IPS-15b (cell line): ENCODE data around the gene TCF7L2.

ENCODE experiments used
- H3K27me3 ChIP-seq: one replicate; pipeline ENCODE4 v1.6.1; 2013; ENCODE audit warnings: low read length; ENCODE audit not compliant: control insufficient read depth, insufficient read depth
- H3K36me3 ChIP-seq: one replicate; pipeline ENCODE4 v1.6.1; 2013; ENCODE audit warnings: low read length; ENCODE audit not compliant: control insufficient read depth, insufficient read depth
- H3K4me1 ChIP-seq: one replicate; pipeline ENCODE4 v1.6.1; 2013; ENCODE audit warnings: mild to moderate bottlenecking, low read length; ENCODE audit not compliant: control insufficient read depth, insufficient read depth
- H3K4me3 ChIP-seq: one replicate; pipeline ENCODE4 v1.5.1; 2013; ENCODE audit warnings: low read depth, low read length
- H3K9ac ChIP-seq: one replicate; pipeline ENCODE4 v1.6.1; 2013; ENCODE audit warnings: low read depth, mild to moderate bottlenecking, low read length
- H3K9me3 ChIP-seq: one replicate; pipeline ENCODE4 v1.6.1; 2013; ENCODE audit warnings: mild to moderate bottlenecking, low read length; ENCODE audit not compliant: control insufficient read depth, insufficient read depth

The TCF7L2 gene

DNA sequence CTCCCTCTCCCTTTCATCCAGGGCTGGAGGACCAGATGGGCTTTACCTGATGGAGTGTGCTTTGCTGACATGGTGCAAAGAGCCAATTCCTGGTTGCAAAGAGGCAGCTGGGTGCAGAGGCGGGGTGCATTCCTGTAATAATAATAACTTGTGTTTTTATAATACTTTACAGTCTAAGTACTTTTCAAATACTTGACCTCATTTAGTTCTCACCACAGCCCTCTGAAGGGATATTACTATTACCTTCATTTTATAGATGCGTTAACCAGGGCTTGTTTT is 70.4 kb downstream of the TCF7L2 start:
- Histone ChIP-seq H3K4me3 (no peak overlapping the region), H3K36me3 (peaks cover 4% of the 10 kb centered on the region), H3K4me1 (peaks cover 28% of the 10 kb centered on the region)

DNA sequence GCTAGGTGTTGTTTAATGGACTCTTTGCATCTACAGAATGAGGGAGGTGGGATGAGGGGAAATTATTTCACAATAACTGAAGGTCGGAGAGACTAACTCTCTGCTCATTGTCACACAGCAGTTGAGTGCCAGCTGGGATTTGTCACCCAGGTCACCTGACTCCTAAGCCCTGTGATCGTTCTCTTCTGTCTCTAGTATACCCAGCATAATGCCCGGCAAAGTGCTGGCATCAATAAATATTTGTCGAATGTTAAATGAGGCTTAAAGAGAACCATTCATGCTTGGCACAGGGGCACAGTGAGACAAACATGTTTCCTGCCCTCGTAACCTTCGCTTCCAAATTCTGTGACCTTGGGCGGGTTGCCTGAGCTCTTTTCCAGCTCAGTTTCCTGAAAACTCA is 70.8 kb downstream of the TCF7L2 start:
- peaks cover 4% of the 10 kb centered on the region for H3K36me3 ChIP-seq
- H3K9me3 ChIP-seq, result no peaks in the 10 kb centered on the region
- no peak overlapping the region for H3K9ac ChIP-seq
- no peak overlapping the region for H3K4me3 ChIP-seq
- H3K27me3 ChIP-seq, result no peaks in the 10 kb centered on the region
- peaks cover 28% of the 10 kb centered on the region for H3K4me1 ChIP-seq

More for the DNA sequence above, 70.4 kb downstream of the TCF7L2 start:
- no peaks in the 10 kb centered on the region for H3K27me3 ChIP-seq
- no peaks in the 10 kb centered on the region for H3K9me3 ChIP-seq
- H3K9ac ChIP-seq, result no peak overlapping the region

DNA sequence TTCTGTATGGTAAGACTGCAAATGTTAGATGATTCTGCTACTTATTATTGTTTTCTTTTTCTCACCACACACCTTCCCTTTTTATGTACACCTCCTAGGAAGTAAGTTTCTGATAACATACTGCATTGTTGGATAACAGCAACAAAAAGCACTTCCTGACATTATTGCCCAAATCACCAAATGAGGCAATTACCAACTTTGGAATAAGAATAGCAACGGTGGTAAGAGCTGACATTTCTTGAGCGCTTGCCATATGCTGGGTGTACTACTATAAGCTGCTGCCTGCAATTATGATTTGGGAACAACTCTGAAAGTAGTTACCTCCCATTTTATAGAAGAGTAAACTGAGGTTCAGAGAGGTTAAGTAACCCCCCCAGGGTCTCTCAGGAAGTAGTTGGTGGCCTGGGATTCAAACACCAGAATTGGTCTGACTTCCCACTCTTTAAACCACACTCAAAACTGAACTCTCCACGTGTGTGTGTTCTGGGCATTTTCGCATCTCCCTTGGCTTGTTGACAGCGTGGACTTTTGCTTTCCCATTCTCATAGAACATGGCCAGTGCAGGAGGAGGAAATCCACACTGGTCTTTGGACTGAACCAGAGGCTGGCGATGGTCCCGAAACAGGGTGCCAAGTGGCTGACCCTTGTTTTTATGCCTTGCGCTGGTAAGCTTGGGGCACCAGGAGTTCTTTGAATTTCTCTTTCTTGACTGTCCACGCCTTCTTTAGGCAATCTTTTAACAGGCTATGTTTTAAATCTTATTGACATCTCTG is 71.4 kb downstream of the TCF7L2 start:
- peaks cover 30% of the 10 kb centered on the region for H3K4me1 ChIP-seq
- H3K9me3 ChIP-seq, result no peaks in the 10 kb centered on the region
- H3K36me3 ChIP-seq, result peaks cover 4% of the 10 kb centered on the region
- no peaks in the 10 kb centered on the region for H3K27me3 ChIP-seq
- no peak overlapping the region for H3K9ac ChIP-seq
- H3K4me3 ChIP-seq, result no peak overlapping the region

DNA sequence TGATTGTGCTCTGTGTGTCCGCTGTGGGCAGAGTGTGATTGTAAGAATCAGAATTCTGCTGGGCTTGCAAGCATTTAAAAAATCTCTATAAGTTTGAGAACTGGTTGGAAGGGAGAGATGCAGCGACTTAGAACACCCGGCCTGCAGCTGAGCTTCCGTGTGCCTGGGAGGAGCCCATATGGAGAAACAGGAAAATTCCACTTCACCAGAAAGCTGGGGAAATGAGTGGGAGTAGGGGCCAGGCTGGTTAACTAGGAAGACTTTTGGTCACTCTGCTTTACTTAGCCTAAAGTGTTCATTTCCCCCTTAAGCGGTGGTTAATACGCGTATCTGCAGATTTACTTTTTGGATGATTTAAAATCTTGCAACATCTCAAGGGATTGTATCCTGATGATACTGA is 72.2 kb downstream of the TCF7L2 start:
- H3K9ac ChIP-seq, result no peak overlapping the region
- H3K36me3 ChIP-seq, result peaks cover 4% of the 10 kb centered on the region
- H3K4me3 ChIP-seq, result no peak overlapping the region
- no peaks in the 10 kb centered on the region for H3K9me3 ChIP-seq
- peaks cover 35% of the 10 kb centered on the region for H3K4me1 ChIP-seq
- no peaks in the 10 kb centered on the region for H3K27me3 ChIP-seq

DNA sequence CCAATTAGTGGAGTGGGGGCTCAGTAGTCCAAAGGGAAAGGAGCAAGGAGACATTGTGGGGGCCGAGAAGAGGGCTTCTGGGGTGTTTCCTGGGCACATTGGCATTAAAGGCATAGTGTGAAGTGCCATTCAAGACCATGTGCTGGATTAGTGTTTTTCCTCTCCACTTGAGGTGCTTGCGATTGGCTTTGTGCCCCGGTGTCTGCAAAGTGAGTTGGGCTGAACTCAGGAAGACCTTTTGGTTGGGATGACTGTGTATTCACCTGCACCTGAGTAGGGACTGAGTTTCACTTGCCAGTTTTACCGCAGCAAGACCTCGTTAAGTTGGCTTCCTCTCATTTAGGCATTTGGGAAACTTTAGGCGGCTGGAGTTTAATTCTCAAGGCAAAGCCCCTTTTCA is 73.0 kb downstream of the TCF7L2 start:
- Histone ChIP-seq H3K27me3 (no peaks in the 10 kb centered on the region), H3K4me3 (no peak overlapping the region), H3K9ac (no peak overlapping the region), H3K9me3 (no peaks in the 10 kb centered on the region), H3K36me3 (peaks cover 4% of the 10 kb centered on the region), H3K4me1 (peaks cover 35% of the 10 kb centered on the region)

DNA sequence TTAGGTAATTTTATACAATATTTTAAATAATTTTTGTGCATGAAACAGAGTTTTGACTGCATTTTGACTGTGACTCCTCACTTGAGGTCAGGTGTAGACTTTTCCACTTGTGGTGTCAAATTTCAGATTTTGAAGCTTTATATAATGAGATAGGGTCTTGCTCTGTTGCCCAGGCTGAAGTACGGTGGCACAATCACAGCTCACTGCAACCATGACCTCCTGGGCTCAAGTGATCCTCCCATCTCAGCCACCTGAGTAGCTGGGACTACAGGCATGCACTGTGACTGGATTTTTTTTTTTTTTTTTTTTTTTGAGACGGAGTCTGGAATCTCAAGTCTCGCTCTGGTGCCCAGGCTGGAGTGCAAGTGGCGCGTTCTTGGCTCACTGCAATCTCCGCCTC is 74.9 kb downstream of the TCF7L2 start:
- peaks cover 23% of the 10 kb centered on the region for H3K4me1 ChIP-seq
- H3K9me3 ChIP-seq, result no peaks in the 10 kb centered on the region
- no peak overlapping the region for H3K4me3 ChIP-seq
- peaks cover 4% of the 10 kb centered on the region for H3K36me3 ChIP-seq
- H3K9ac ChIP-seq, result no peak overlapping the region
- no peaks in the 10 kb centered on the region for H3K27me3 ChIP-seq

DNA sequence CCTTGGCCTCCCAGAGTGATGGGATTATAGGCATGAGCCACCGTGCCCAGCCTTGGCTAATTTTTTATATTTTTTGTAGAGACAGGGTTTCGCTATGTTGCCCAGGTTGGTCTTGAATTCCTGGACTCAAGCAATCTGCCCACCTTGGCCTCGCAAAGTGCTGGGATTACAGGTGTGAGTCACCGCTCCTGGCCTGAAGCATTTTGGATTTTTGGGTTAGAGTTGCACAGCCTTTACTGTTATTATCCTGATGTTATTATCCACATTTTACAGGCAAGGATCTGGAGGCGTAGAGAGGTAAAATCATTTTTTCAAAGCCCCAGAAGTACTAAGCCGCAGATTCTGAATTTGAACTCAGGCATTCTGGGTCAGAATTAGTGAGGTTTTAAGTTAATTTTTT is 75.4 kb downstream of the TCF7L2 start:
- Histone ChIP-seq H3K36me3 (no peaks in the 10 kb centered on the region), H3K4me3 (no peak overlapping the region), H3K27me3 (no peaks in the 10 kb centered on the region), H3K9ac (no peak overlapping the region), H3K4me1 (peaks cover 18% of the 10 kb centered on the region), H3K9me3 (no peaks in the 10 kb centered on the region)

DNA sequence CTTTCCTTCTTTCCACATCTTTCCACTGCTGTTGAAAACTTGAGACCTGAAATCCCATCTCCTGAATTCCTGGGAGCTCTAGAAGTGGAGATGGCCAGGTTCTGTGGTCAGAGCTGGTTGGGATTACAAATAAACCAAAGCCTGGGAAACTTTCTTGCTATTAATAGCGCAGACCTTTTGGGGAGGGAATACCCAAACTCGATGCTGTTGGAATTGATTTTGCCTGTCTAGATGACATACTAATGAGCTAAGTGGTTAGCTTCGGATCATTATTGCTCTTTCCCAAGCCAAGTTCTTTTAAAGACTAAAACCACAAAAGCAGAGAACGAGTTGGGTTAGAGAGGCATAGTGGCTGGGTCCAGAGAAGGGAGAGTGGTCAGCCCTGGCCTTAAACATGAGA is 76.6 kb downstream of the TCF7L2 start:
- Histone ChIP-seq H3K9ac (no peak overlapping the region), H3K9me3 (no peaks in the 10 kb centered on the region), H3K27me3 (no peaks in the 10 kb centered on the region), H3K4me3 (no peak overlapping the region), H3K4me1 (peaks cover 18% of the 10 kb centered on the region), H3K36me3 (no peaks in the 10 kb centered on the region)

DNA sequence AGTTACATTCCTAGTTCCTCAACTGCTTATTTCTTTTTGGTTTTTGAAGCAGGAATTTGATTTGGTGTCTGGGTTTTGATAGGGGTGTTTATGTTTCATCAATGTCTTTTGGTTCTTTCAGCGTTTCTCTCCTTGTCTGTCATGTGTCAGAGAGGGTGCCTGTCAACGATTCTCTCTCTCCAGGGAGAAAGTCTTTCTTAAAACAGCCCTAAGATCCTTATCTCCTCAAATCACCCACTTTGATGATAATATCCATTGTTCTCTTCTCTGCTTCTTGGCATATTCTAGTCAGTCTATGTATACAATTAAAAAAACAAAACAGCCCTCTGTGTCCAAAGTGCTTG is 77.2 kb downstream of the TCF7L2 start:
- no peaks in the 10 kb centered on the region for H3K9me3 ChIP-seq
- H3K4me1 ChIP-seq, result peaks cover 21% of the 10 kb centered on the region
- H3K4me3 ChIP-seq, result no peak overlapping the region
- H3K9ac ChIP-seq, result no peak overlapping the region
- H3K27me3 ChIP-seq, result no peaks in the 10 kb centered on the region
- H3K36me3 ChIP-seq, result no peaks in the 10 kb centered on the region

DNA sequence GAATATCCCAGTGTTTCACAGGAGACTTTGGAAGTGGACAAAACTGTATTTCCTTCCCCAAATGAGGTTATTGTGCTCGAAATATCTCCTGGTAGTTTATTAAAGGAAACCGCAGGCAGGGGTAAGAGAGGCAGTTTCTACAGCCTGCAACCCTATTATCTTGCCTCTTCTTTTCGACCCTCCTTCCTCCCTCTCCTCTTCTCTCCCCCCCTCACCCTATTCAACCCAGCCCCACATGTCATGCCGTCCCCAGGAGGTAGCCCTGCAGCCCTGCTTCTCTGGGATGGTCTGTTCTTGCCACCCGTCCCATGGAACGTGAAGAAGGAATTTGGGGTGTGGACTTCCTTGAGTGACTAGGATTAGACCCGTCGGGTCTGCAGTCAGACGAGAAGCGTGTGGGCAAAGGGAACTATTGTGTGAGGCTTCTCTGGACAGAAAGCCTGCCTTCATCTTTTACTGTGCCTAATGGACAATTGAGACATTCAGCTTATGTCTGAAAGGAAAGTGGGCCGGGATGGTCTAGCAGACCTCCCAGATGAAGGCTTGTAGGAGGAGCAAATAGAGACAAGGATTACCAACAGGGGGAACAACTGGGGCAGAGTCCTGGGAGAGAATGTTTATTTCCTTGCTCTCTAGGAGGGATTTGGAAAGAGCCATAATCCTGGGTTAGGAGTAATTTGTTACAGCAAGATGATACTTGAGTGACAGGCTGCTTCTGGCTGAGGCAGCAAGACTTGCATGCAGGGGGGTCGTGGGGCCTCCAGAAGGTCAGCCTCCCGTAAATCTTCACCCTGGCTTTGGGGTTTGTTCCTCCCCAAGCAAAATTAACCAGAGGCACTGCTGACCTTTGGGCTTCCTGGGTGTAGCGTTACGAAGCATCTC is 77.8 kb downstream of the TCF7L2 start:
- H3K9me3 ChIP-seq, result no peaks in the 10 kb centered on the region
- no peak overlapping the region for H3K4me3 ChIP-seq
- no peaks in the 10 kb centered on the region for H3K36me3 ChIP-seq
- no peaks in the 10 kb centered on the region for H3K27me3 ChIP-seq
- H3K9ac ChIP-seq, result no peak overlapping the region
- peaks cover 21% of the 10 kb centered on the region for H3K4me1 ChIP-seq

DNA sequence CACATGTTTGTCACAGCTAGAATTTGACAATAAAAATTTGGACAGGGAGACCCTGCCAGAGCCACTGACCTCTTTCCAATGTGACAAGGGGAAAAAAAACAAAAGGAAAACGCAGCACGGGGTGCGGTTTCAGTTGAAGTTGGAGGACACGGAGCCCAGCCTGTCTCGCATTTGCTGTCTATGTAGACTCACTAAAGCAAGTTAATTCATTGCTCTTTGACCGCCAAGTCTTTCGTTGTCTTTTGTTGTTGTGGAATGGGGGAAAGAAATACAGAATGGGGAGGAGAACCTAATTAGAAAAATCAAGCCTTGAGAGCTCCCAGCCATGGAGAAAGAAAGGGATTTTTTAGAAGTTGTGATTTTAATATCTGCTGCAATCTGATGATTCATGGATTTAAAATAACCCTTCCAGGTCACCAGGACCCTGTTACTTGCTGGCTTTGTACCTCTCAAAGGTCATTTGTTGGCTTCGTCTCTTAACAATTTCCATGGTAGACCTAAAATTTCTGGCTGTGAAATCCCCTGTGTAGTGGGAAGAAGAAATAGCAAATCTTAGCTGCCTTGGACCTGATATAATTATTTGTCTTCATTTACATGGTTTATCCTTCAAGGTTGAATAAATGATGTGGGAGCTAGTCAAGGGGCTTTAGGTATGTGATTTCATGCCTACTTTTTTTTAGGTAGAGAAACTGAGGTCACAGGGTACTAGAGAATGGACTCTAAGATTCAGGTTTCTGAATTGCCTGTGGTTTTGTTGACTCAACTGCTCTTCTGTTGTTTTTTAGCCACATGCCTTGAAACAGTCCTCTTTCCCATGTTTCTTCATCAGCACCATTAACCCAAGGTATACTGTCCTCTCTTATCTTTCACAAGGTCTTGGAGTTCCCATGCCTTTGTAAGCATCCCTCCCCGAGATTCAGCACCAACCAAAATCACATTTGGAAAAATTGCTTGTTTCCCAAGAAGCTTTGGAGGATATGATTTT is 78.7 kb downstream of the TCF7L2 start:
- no peak overlapping the region for H3K9ac ChIP-seq
- H3K36me3 ChIP-seq, result no peaks in the 10 kb centered on the region
- H3K4me3 ChIP-seq, result no peak overlapping the region
- no peaks in the 10 kb centered on the region for H3K27me3 ChIP-seq
- H3K9me3 ChIP-seq, result no peaks in the 10 kb centered on the region
- peaks cover 21% of the 10 kb centered on the region for H3K4me1 ChIP-seq
